Panc1 (cell line): Measurements from ENCODE around the gene TRAPPC10. TPM values are rescaled to one million over a fixed set of nuclear protein-coding genes. Genes with fewer than 3 reads are reported as not detected.

ENCODE experiments used
- ATAC-seq: fragments of 200-7000 bp; cut with Tn5 transposase; 2 replicates; pipeline ENCODE4 v1.9.1; 2020; ENCODE audit warnings: mild to moderate bottlenecking, moderate library complexity
- BruUV-seq: library from RNA; stranded (reverse); fragments of 400-500 nt; replicated peaks from 2 replicates; lab custom pipeline; 2021; lab: Mats Ljungman, UMichigan
- CTCF ChIA-PET: fragments of 300-600 bp; sonication (Branson Sonifier 250); formaldehyde crosslinking; loops from one replicate; lab custom pipeline; 2022; ENCODE audit warnings: antibody characterized with exemption; lab: Charles Lee
- POLR2A ChIA-PET: fragments of 300-600 bp; sonication (Branson Sonifier 250); formaldehyde crosslinking; loops from one replicate; lab custom pipeline; 2022; ENCODE audit warnings: antibody characterized with exemption; lab: Charles Lee
- DNase-seq: peaks from one replicate; pipeline ENCODE4 v3.0.0-alpha.2; 2010; ENCODE audit warnings: low read depth, low spot score
- H3K27ac ChIP-seq: 2 replicates; pipeline ENCODE4 v1.5.1; 2011; ENCODE audit warnings: mild to moderate bottlenecking, low read length, inconsistent platforms
- H3K27me3 ChIP-seq: fragments of 200-500 bp; sonication (Bioruptor generic); 2 replicates; pipeline ENCODE4 v1.6.0; 2014; ENCODE audit warnings: low read length, inconsistent platforms; ENCODE audit not compliant: control insufficient read depth, insufficient read depth
- H3K36me3 ChIP-seq: fragments of 200-500 bp; sonication (Bioruptor generic); 2 replicates; pipeline ENCODE4 v1.5.1; 2014; ENCODE audit warnings: inconsistent platforms, mild to moderate bottlenecking, low read length, moderate library complexity; ENCODE audit not compliant: control insufficient read depth, insufficient read depth
- H3K4me1 ChIP-seq: 2 replicates; pipeline ENCODE4 v1.5.1; 2011; ENCODE audit warnings: inconsistent platforms, mild to moderate bottlenecking, low read length, moderate library complexity; ENCODE audit not compliant: control insufficient read depth, insufficient read depth
- H3K4me3 ChIP-seq, 2 experiments: 2 replicates each; pipeline ENCODE4 v1.5.1; 2011 to 2012; ENCODE audit warnings: low read depth in 2 of 2, low read length in 2 of 2, mild to moderate bottlenecking in 2 of 2, inconsistent platforms in 1 of 2, moderate library complexity in 1 of 2
- H3K9me3 ChIP-seq: fragments of 200-500 bp; sonication (Bioruptor generic); 2 replicates; pipeline ENCODE4 v1.5.1; 2014; ENCODE audit warnings: low read depth, mild to moderate bottlenecking, inconsistent platforms, low read length, moderate library complexity; ENCODE audit not compliant: control insufficient read depth, insufficient read depth
- POLR2AphosphoS5 ChIP-seq: IDR thresholded peaks from 2 replicates; pipeline ENCODE4 v1.6.1; 2012; ENCODE audit warnings: mild to moderate bottlenecking, low read depth, low read length, moderate library complexity
- SIN3A ChIP-seq: IDR thresholded peaks from 2 replicates; pipeline ENCODE4 v1.6.1; 2012; ENCODE audit warnings: low read depth, mild to moderate bottlenecking, low read length, moderate library complexity, borderline replicate concordance; ENCODE audit not compliant: insufficient read depth
- TCF7L2 ChIP-seq: IDR thresholded peaks from 2 replicates; pipeline ENCODE4 v1.6.1; 2011; ENCODE audit warnings: mild to moderate bottlenecking, low read depth, low read length, inconsistent platforms
- in situ Hi-C: cut with HindIII; loops from 2 replicates; pipeline ENCODE4 v1.10.0; 2016; ENCODE audit warnings: low sequenced_read_pairs, low pct_unique_long_range_greater_than_20kb
- intact Hi-C: fragments of 100-400 bp; cut with micrococcal nuclease; formaldehyde crosslinking; loops from one replicate; pipeline ENCODE4 v1.10.0; 2022; ENCODE audit not compliant: unreplicated experiment
- total RNA-seq: library from RNA; stranded (reverse); gene quantifications from one replicate; pipeline ENCODE4 v1.2.1, GENCODE V29; 2021; ENCODE audit not compliant: unreplicated experiment
- TF ChIP-seq, protein P1 (sequence below), 2 experiments: IDR thresholded peaks; 2 replicates each; pipeline ENCODE4 v1.6.1; 2011 to 2012; ENCODE audit warnings: low read depth in 2 of 2, control low read depth in 1 of 2, low read length in 1 of 2, mild to moderate bottlenecking in 1 of 2, moderate library complexity in 1 of 2; ENCODE audit not compliant: insufficient read depth in 1 of 2
- TF ChIP-seq, protein P2 (sequence below): fragments of 450-650 bp; IDR thresholded peaks from 2 replicates; pipeline ENCODE4 v1.5.1; 2017; ENCODE audit warnings: mild to moderate bottlenecking

Gene TRAPPC10
- total RNA-seq, 1 experiment from 2014 or later: 34.5 TPM

GRCh38 chr21:44018127-44018526 is 6.0 kb downstream of the TRAPPC10 start:
- ATAC-seq (no peak), DNase-seq (no peak)
- intact Hi-C loops: no loop called here
- Histone ChIP-seq H3K27me3 (no peaks in the 10 kb centered on the region), H3K4me1 (peaks cover 14% of the 10 kb centered on the region), H3K36me3 (no peaks in the 10 kb centered on the region; the same call in 1 of the 2 replicates), H3K9me3 (no peaks in the 10 kb centered on the region), H3K4me3 (no peak overlapping the region), H3K27ac (no peak overlapping the region)
- POLR2A ChIA-PET: interaction anchor here (0.6 kb wide), 1 partner anchor 10 kb away, joined by 3 read pairs; no protein-coding TSS in a partner anchor
- no TSS peak for BruUV-seq
- in situ Hi-C loops: no loop called here
- TF ChIP-seq, protein P1, sequence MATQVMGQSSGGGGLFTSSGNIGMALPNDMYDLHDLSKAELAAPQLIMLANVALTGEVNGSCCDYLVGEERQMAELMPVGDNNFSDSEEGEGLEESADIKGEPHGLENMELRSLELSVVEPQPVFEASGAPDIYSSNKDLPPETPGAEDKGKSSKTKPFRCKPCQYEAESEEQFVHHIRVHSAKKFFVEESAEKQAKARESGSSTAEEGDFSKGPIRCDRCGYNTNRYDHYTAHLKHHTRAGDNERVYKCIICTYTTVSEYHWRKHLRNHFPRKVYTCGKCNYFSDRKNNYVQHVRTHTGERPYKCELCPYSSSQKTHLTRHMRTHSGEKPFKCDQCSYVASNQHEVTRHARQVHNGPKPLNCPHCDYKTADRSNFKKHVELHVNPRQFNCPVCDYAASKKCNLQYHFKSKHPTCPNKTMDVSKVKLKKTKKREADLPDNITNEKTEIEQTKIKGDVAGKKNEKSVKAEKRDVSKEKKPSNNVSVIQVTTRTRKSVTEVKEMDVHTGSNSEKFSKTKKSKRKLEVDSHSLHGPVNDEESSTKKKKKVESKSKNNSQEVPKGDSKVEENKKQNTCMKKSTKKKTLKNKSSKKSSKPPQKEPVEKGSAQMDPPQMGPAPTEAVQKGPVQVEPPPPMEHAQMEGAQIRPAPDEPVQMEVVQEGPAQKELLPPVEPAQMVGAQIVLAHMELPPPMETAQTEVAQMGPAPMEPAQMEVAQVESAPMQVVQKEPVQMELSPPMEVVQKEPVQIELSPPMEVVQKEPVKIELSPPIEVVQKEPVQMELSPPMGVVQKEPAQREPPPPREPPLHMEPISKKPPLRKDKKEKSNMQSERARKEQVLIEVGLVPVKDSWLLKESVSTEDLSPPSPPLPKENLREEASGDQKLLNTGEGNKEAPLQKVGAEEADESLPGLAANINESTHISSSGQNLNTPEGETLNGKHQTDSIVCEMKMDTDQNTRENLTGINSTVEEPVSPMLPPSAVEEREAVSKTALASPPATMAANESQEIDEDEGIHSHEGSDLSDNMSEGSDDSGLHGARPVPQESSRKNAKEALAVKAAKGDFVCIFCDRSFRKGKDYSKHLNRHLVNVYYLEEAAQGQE (IDR thresholded peaks at IDR 0.05; ENCODE audit: insufficient read depth in 1 of 2, low read depth in 2 of 2, low read length in 1 of 2): no peak
- no peak for TF ChIP-seq POLR2AphosphoS5
- no peak for TF ChIP-seq TCF7L2
- TF ChIP-seq, protein P2, sequence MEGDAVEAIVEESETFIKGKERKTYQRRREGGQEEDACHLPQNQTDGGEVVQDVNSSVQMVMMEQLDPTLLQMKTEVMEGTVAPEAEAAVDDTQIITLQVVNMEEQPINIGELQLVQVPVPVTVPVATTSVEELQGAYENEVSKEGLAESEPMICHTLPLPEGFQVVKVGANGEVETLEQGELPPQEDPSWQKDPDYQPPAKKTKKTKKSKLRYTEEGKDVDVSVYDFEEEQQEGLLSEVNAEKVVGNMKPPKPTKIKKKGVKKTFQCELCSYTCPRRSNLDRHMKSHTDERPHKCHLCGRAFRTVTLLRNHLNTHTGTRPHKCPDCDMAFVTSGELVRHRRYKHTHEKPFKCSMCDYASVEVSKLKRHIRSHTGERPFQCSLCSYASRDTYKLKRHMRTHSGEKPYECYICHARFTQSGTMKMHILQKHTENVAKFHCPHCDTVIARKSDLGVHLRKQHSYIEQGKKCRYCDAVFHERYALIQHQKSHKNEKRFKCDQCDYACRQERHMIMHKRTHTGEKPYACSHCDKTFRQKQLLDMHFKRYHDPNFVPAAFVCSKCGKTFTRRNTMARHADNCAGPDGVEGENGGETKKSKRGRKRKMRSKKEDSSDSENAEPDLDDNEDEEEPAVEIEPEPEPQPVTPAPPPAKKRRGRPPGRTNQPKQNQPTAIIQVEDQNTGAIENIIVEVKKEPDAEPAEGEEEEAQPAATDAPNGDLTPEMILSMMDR: no peak
- TF ChIP-seq SIN3A: no peak
- CTCF ChIA-PET: no interaction called here

DNA sequence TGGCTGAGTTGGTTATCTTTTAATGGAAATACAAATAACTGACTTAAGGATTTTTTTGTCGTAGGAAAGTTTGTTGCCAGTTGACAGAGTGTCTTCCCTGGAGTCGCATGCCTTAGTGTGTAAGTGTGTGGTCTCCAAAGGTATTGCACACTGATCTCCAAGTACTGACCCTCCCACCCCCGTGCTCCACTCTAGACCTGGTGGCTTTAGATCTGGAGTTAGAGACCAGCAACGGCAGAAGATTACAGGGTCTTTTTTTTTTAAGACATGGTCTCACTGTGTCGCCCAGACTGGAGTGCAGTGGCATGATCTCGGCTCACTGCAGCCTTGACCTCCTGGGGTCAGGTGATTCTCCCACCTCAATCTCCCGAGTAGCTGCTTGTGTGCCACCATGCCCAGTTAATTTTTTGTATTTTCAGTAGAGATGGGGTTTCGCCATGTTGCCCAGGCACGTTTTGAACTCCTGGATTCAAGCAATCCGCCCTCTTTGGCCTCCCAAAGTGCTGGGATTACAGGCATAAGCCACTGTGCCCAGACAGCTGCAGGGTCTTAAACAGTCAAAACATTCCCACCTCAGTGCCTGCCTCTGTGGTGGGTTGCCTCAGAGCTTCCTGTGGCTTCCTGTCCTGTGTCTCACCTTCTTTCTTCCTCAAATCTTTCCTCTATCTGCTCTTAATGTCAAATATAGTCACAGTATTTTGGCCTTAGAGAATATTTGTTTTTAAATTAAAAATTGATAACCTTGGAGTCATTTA is 6.9 kb downstream of the TRAPPC10 start:
- ATAC-seq (no peak), DNase-seq (no peak)
- Histone ChIP-seq H3K4me1 (peaks cover 8% of the 10 kb centered on the region), H3K27me3 (no peaks in the 10 kb centered on the region), H3K4me3 (no peak overlapping the region), H3K27ac (no peak overlapping the region), H3K36me3 (no peaks in the 10 kb centered on the region), H3K9me3 (no peaks in the 10 kb centered on the region)
- ChIA-PET CTCF (no interaction called here), POLR2A (no interaction called here)
- in situ Hi-C loops (no loop called here), intact Hi-C loops (no loop called here)
- BruUV-seq: no TSS peak
- TF ChIP-seq TCF7L2 (no peak), SIN3A (no peak), POLR2AphosphoS5 (no peak)
- TF ChIP-seq, protein P1 (IDR thresholded peaks at IDR 0.05; ENCODE audit: insufficient read depth in 1 of 2, low read depth in 2 of 2, low read length in 1 of 2): no peak
- TF ChIP-seq, protein P2: no peak
